HCT116 (cell line): ENCODE data around the gene ELOVL3. TPM values are rescaled to one million over a fixed set of nuclear protein-coding genes. Genes with fewer than 3 reads are reported as not detected.

Source experiments
- ATAC-seq: fragments of 200-7000 bp; cut with Tn5 transposase; 2 replicates; pipeline ENCODE4 v1.9.1; 2020; ENCODE audit warnings: mild to moderate bottlenecking, moderate library complexity
- BruUV-seq: library from RNA; stranded (reverse); fragments of 400-500 nt; replicated peaks from 2 replicates; lab custom pipeline; 2021; lab: Mats Ljungman, UMichigan
- CTCF ChIA-PET: fragments of 300-600 bp; sonication (Branson Sonifier 250); formaldehyde crosslinking; loops from one replicate; lab custom pipeline; 2021; ENCODE audit warnings: antibody characterized with exemption; lab: Charles Lee
- POLR2A ChIA-PET: fragments of 300-600, 350-600 bp; sonication (Branson Sonifier 250); formaldehyde crosslinking; loops from one replicate; lab custom pipeline; 2021; ENCODE audit warnings: antibody characterized with exemption; lab: Charles Lee
- RAD21 ChIA-PET, 2 experiments: fragments of 300-600 bp; sonication (Branson Sonifier 250); formaldehyde crosslinking; loops; one replicate each; lab custom pipeline; 2023; ENCODE audit warnings: low total read pairs in 2 of 2; ENCODE audit not compliant: uncharacterized antibody in 2 of 2, unreplicated experiment in 2 of 2, low non-redundant PET in 1 of 2; lab: Charles Lee
- DNase-seq: peaks from one replicate; pipeline ENCODE4 v3.0.0-alpha.2; 2010; ENCODE audit warnings: low read depth, low spot score
- H2AFZ ChIP-seq: fragments of 200-600 bp; shearing (Covaris generic), sonication (generic); 2 replicates; pipeline ENCODE4 v1.6.1; 2017; ENCODE audit warnings: low read depth, mixed run types, mixed read lengths, antibody characterized with exemption, low read length; ENCODE audit not compliant: poor library complexity, severe bottlenecking
- H3K27ac ChIP-seq: 2 replicates; pipeline ENCODE4 v1.5.1; 2012; ENCODE audit warnings: low read depth, low read length
- H3K27me3 ChIP-seq: fragments of 200-600 bp; sonication (generic); 2 replicates; pipeline ENCODE4 v1.6.1; 2016; ENCODE audit warnings: mixed run types, low read length, mixed read lengths; ENCODE audit not compliant: insufficient read depth
- H3K36me3 ChIP-seq, 2 experiments: fragments of 200-500 bp in 1 of 2; fragments of 200-600 bp in 1 of 2; sonication (Bioruptor generic) in 1 of 2; sonication (generic) in 1 of 2; 2 replicates each; pipeline versions ENCODE4 v1.5.1 to v1.6.1; 2014 to 2016; ENCODE audit warnings: low read length in 2 of 2, inconsistent platforms in 1 of 2, mixed read lengths in 1 of 2, mixed run types in 1 of 2; ENCODE audit not compliant: insufficient read depth in 2 of 2, control insufficient read depth in 1 of 2
- H3K4me1 ChIP-seq, 2 experiments: fragments of 200-600 bp in 1 of 2; sonication (generic) in 1 of 2; 2 replicates each; pipeline versions ENCODE4 v1.5.1 to v1.6.1; 2012 to 2017; ENCODE audit warnings: low read length in 2 of 2, inconsistent platforms in 1 of 2, mild to moderate bottlenecking in 1 of 2, mixed read lengths in 1 of 2, mixed run types in 1 of 2, moderate library complexity in 1 of 2; ENCODE audit not compliant: insufficient read depth in 2 of 2, control insufficient read depth in 1 of 2
- H3K4me2 ChIP-seq: fragments of 200-600 bp; sonication (generic); 2 replicates; pipeline ENCODE4 v1.6.1; 2017; ENCODE audit warnings: mixed run types, low read length, mixed read lengths
- H3K4me3 ChIP-seq, 2 experiments: fragments of 200-600 bp in 1 of 2; sonication (generic) in 1 of 2; replicated peaks in 1 of 2; 2 replicates each; pipeline ENCODE4 v1.5.1; 2011 to 2016; ENCODE audit warnings: low read length in 2 of 2, control low read depth in 1 of 2, low read depth in 1 of 2, mild to moderate bottlenecking in 1 of 2, mixed read lengths in 1 of 2, mixed run types in 1 of 2
- H3K79me2 ChIP-seq: fragments of 200-600 bp; sonication (generic); 2 replicates; pipeline ENCODE4 v1.6.1; 2017; ENCODE audit warnings: mild to moderate bottlenecking, mixed run types, low read length, moderate library complexity, mixed read lengths; ENCODE audit not compliant: insufficient read depth
- H3K9ac ChIP-seq: fragments of 200-600 bp; sonication (generic); 2 replicates; pipeline ENCODE4 v1.6.1; 2016; ENCODE audit warnings: low read length, mixed read lengths
- H3K9me2 ChIP-seq: fragments of 200-600 bp; sonication (generic), shearing (Covaris generic); 2 replicates; pipeline ENCODE4 v1.6.1; 2017; ENCODE audit warnings: mixed run types, mild to moderate bottlenecking, moderate library complexity; ENCODE audit not compliant: insufficient read depth
- H3K9me3 ChIP-seq, 2 experiments: fragments of 200-500 bp in 1 of 2; fragments of 200-600 bp in 1 of 2; sonication (Bioruptor generic) in 1 of 2; sonication (generic) in 1 of 2; 2 replicates each; pipeline ENCODE4 v1.6.1; 2014 to 2017; ENCODE audit warnings: low read length in 2 of 2, mixed read lengths in 2 of 2, inconsistent platforms in 1 of 2, low read depth in 1 of 2, mild to moderate bottlenecking in 1 of 2, mixed run types in 1 of 2, moderate library complexity in 1 of 2; ENCODE audit not compliant: control insufficient read depth in 1 of 2, insufficient read depth in 1 of 2
- H4K20me1 ChIP-seq: fragments of 200-600 bp; sonication (generic), shearing (Covaris generic); 2 replicates; pipeline ENCODE4 v1.6.1; 2017; ENCODE audit warnings: mixed run types, mild to moderate bottlenecking, moderate library complexity; ENCODE audit not compliant: insufficient read depth
- CBX3 ChIP-seq: IDR thresholded peaks from 2 replicates; pipeline ENCODE4 v1.6.1; 2012; ENCODE audit warnings: low read depth
- EZH2 ChIP-seq: fragments of 200-600 bp; sonication (generic); IDR thresholded peaks from 2 replicates; pipeline ENCODE4 v1.6.1; 2017; ENCODE audit warnings: antibody characterized with exemption, mixed run types
- MAX ChIP-seq: IDR thresholded peaks from 2 replicates; pipeline ENCODE4 v1.6.1; 2012
- POLR2AphosphoS5 ChIP-seq: IDR thresholded peaks from 2 replicates; pipeline ENCODE4 v1.6.1; 2011; ENCODE audit warnings: mild to moderate bottlenecking, low read depth, low read length, moderate library complexity
- RAD21 ChIP-seq: IDR thresholded peaks from 2 replicates; pipeline ENCODE4 v1.6.1; 2012; ENCODE audit warnings: low read depth, mild to moderate bottlenecking
- SIN3A ChIP-seq: IDR thresholded peaks from 2 replicates; pipeline ENCODE4 v1.6.1; 2012; ENCODE audit warnings: low read depth
- SRF ChIP-seq: IDR thresholded peaks from 2 replicates; pipeline ENCODE4 v1.6.1; 2012; ENCODE audit warnings: low read depth
- ZFX ChIP-seq: fragments of 450-650 bp; IDR thresholded peaks from 2 replicates; pipeline ENCODE4 v1.6.1; 2017
- intact Hi-C: fragments of 100-400 bp; cut with micrococcal nuclease; formaldehyde crosslinking; loops from 2 replicates; pipeline ENCODE4 v1.10.0; 2022
- total RNA-seq: library from RNA; stranded (reverse); gene quantifications from one replicate; pipeline ENCODE4 v1.2.1, GENCODE V29; 2021; ENCODE audit not compliant: unreplicated experiment

The ELOVL3 gene
- total RNA-seq, 1 experiment from 2014 or later, result 5.5 TPM

DNA sequence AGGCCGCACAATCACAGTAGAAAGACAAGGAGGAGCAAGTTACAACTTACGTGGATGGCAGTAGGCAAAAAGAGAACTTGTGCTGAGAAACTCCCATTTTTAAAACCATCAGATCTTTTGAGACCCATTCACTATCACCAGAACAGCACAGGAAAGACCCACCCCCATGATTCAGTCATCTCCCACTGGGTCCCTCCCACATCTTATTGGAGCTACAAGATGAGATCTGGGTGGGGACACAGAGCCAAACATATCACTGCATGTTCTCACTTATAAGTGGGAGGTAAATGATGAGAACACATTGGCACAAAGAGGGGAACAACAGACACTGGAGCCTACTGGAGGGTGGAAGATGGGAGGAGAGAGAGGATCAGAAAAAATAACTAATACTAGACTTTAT is 41.5 kb upstream of the ELOVL3 start (continued):
- no peak for TF ChIP-seq MAX

DNA sequence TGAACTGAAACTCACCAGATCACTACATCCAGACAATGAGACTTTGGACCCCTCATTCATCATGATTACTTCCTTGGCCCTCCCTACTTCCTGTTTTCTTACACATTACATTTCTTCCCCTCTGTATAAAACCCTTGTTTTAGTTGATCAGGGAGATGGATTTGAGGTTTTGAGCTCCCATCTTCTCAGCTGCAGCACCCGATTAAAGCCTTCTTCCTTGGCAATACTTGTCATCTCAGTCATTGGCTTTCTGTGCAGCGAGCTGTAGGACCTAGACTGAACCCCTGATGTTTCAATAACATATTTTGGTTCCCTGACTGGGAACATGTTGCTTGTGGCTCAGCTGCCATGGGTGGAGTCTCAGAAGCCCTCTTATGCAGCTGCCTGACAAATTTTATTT is 40.8 kb upstream of the ELOVL3 start:
- H3K9ac ChIP-seq, result no peak overlapping the region
- H3K27ac ChIP-seq, result no peak overlapping the region
- H3K36me3 ChIP-seq, result no peaks in the 10 kb centered on the region
- no peaks in the 10 kb centered on the region for H4K20me1 ChIP-seq
- ChIA-PET RAD21 (no interaction called here), POLR2A (interaction anchor here (0.7 kb wide), 1 partner anchor 23 kb away, joined by 4 read pairs; no protein-coding TSS in a partner anchor), CTCF (no interaction called here)
- H3K27me3 ChIP-seq, result no peaks in the 10 kb centered on the region
- H2AFZ ChIP-seq, result no peak overlapping the region
- no peaks in the 10 kb centered on the region for H3K9me2 ChIP-seq
- peaks cover 16 to 21% of the 10 kb centered on the region in 2 experiments; a peak in 3 of 4 replicates for H3K9me3 ChIP-seq
- intact Hi-C loops, result no loop called here
- DNase-seq (no peak), ATAC-seq (no peak)
- H3K4me3 ChIP-seq, result no peak overlapping the region
- no peak overlapping the region for H3K4me2 ChIP-seq
- no peak for TF ChIP-seq RAD21
- TF ChIP-seq SRF, result no peak
- no peak for TF ChIP-seq ZFX
- 0 out of 2 replicates have a peak, but pooled peaks have one; percentile 34 for TF ChIP-seq CBX3
- no peak for TF ChIP-seq MAX
- no peak for TF ChIP-seq SIN3A
- no peak for TF ChIP-seq EZH2
- no peak for TF ChIP-seq POLR2AphosphoS5
- H3K4me1 ChIP-seq, result no peaks in the 10 kb centered on the region
- no peaks in the 10 kb centered on the region for H3K79me2 ChIP-seq
- no TSS peak for BruUV-seq
